GM21515 (cell line): ENCODE data around the gene TGFB1.
A peak's percentile ranks its signal among the peaks of the same experiment; 100 is the strongest.
"Not testable (repeated sequence)": the region's sequence is repeated elsewhere in the genome, so short reads cannot be mapped to it uniquely, and the experiment has no call there.

Experiments
- ATAC-seq: cut with Tn5 transposase; IDR thresholded peaks from one replicate; pipeline ENCODE4 v1.9.1; 2021; ENCODE audit not compliant: unreplicated experiment

The TGFB1 gene

DNA sequence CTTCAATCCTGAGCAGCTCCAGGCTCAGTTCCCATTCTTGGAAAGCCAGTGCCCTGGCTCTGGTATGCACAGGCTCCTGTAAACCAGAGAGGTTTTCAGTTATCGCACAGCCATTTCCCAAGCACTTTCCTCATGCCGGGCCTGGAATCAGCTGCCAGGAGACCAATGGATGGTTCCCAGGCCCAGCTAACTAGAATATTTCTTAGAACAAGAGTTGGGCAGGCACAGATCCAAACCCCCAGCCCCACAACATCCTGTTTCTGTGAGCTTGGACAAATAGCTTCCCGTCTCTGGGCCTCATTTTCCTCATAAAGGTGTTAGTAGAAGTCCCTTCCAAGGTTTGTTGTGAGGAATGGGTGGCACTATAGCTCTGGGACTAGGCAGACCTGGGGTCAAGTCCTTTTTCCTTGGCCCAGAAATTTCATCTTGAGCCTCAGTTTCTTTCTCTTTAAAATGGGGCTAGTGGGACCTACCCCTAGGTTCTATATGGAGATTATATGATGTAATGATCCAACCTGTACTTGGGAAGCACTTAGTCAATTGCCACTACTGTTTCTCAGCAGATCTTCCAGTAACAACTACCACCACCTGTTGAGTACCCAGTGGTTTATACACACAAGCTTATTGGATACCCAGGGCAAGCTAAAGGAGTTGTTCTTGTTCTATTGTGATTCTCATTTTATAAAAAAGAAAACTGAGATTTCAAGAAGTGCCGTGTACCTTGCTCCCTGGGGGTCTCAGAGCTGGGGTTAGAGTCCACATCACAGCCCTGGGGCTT lies 48.8 kb downstream of the TGFB1 start:
- ATAC-seq, result no peak

DNA sequence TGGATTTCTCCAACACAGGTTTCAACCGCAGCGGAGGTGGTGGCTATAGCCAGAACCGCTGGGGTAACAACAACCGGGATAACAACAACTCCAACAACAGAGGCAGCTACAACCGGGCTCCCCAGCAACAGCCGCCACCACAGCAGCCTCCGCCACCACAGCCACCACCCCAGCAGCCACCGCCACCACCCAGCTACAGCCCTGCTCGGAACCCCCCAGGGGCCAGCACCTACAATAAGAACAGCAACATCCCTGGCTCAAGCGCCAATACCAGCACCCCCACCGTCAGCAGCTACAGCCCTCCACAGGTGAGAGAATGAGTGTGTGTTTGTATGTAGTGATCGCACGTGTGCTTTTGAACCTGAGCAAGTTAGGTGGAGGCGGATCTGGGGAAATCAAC lies 49.8 kb downstream of the TGFB1 start:
- ATAC-seq, result no peak

DNA sequence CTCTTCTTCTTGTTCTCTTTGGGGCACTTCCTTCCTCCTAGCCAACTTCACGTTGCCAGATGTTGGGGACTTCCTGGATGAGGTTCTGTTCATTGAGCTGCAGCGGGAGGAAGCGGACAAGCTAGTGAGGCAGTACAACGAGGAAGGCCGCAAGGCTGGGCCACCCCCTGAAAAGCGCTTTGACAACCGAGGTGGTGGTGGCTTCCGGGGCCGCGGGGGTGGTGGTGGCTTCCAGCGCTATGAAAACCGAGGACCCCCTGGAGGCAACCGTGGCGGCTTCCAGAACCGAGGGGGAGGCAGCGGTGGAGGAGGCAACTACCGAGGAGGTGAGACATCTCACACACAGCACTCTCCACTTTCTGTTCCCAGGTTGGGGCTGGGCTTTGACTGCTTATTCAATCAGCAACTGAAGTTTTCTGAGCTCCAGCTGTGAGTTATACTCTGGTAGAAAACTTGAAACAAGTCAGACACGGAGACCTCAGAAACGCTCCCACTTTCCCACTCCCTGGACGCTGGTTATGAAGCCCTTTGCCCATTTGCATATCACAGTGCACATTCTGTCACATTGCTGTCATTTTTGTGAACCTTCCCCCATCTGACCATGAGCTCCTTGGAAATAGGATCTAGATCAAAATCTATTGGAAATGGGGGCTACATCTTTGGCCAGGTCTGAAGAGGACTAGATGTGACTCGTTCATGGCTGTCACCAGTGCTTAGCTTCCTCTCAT lies 50.9 kb downstream of the TGFB1 start:
- no peak for ATAC-seq

DNA sequence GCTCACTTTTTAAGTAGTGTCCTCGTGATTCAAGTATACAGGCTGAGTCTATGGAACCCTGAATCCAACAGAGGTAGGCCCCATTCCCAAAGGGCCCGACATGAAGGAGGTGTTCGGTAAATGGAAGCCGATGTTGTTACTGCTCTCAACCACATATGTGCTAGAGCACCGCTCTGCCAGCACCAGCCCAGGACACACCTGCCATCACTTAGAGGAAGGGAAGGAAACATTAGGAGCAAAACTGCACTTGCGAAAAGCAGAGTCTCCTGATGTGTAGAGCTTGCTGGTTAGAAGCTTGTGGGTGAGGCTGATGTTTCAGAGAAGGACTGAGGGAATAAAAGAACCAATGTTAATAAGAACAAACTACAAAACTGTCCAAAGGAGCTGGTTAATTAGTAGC lies 53.2 kb downstream of the TGFB1 start:
- ATAC-seq, result no peak

DNA sequence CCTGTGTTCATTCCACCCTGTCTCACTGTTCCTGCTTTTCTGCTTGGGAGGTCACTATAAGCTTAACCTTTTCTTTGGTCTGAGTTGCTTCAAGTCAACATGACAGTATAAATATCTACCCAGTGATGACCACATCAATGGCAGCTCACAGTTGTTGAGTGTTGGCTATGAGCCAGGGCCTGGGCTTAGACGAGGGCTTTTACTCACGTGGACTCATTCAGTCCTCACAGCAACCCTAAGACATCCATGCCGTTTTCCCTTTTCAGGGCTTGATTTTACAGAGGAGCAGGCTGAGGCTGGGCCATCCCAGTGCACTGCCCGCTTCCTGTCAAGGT lies 54.0 kb downstream of the TGFB1 start:
- no peak for ATAC-seq

DNA sequence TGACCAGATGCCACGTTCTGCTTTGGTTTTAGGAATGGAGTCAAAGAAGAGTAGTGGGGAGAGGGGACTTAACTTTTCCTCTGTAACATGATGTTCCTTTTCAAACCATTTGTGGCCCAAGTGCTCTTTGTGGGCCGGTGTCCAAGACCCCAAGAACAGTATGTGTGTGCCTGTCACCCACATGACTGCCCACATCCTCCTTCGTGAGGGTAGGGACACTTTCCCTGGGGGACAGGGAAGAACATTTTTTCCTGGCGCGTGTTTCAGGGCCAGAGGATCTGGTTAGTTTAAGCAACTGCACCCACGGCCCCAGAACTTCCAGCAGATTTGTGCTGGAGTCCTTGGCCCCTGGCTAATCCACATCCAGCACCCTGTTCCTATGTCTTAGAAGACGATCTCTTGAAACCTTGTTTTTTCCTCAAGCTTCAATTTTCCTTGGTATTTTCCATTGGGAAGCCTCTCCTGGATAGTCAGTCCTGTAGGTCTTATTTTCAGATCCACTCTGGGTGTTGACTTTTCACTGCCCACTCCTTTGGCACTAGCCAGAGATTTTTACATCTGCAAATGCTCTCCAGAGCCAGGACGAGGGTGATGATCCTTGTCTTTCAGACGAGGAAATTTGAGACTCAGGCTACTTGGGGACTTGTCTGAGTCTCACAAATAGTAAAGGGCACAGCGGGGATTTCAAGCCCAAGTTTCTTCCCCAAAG lies 54.5 kb downstream of the TGFB1 start:
- ATAC-seq, result no peak

DNA sequence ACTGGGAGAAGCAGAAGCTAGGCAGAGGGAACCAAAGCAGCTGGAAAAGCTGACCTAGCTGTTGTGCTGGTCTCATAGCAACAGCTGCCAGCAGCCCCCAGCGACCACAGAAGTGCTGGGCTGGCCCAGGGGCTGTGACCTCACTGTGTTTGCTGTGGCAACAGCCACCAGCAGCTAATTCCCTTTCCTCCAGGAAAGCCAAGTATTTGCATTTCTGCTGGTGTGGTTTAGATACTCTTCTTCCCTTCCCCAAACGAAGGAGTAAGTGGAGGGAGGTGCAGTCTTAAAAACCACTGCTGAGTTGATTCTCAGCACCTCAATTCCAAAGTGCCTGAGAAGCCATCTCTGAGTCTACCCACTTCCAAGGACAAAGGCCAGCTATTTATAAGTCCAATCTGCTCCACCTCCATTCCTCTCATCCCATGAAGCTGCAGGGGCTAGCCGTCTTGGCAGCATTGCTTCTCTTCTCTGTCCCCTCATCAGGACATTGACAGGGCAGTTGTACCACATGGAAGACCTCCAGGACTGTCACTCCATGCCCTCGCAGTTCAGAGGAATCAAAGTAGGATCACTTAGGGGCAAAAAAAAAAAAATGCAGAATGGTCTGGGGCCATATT lies 55.3 kb downstream of the TGFB1 start:
- ATAC-seq, result no peak

DNA sequence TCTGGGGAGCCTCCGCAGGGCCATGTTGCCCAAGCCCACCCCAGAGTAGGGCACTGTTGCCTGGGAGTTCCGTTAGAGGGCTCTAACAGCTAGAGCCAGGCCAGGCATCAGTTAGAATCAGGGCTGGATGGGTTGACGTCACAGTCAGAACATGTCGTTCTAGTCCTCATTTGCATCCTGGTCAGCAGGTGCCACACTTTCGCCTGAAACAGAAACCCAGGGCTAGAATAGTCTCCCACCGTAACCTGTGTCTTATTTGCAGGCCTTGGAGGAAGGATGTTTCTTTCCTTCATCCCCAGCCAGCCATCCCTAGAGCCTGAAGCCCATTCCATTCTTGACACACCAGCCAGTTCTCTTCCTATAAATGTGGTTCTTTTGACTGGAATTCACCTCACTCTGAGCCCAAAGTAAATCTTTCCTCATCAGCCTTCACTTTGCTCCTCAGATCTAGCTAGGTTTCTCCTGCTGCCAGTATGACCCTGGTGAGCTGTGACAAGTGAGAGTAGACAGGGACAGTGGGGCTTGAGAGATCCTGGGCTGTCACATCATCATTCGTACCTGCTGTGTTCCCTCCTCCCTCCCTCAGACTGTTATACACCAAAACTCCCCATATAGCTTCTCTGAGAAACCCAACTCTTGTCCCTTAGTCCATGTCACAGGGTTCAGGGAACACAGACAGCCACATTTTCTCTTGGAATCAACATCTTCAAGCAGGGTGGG lies 55.9 kb downstream of the TGFB1 start:
- ATAC-seq, result peak; percentile 58

DNA sequence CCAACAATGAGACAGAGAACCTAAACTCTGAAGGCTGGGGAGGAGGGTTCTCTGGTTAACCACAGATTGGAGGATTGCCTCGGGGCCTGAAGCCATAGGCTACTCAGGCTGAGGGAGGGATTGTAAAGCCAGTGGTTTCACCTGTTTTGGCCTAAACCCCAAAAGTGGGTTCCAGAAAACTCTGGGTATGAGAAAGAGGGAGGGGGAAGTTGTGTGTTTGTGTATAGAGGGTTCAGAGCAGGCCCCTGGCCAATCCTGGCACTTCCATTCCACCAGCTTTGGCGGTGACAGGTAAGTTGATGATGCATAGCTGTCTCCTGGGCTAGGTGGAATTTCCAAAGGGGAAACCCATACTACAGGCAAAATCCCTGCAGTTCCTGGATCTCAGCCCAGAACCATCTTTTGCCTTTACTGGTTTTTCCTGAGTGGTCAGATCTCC lies 57.3 kb downstream of the TGFB1 start:
- no peak for ATAC-seq

DNA sequence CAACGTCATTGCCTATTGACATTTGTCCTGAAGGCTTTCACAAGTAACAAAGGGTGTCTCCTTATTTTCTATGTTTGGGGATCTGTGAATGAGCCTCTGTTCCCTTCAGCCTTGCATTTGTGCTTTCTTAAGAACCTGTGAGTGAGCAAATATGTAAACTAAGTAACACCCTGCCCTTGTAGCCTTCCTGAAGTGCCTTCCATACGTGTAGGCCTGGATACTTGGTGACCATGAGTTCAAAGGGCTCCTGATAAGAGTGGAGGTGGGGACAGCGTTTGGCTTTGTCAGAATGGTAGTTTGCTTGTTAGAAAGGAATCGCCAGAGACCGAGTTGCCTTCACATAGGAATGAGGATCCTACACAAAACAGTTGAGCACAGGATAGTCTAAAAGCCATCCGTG lies 58.2 kb downstream of the TGFB1 start:
- no peak for ATAC-seq

DNA sequence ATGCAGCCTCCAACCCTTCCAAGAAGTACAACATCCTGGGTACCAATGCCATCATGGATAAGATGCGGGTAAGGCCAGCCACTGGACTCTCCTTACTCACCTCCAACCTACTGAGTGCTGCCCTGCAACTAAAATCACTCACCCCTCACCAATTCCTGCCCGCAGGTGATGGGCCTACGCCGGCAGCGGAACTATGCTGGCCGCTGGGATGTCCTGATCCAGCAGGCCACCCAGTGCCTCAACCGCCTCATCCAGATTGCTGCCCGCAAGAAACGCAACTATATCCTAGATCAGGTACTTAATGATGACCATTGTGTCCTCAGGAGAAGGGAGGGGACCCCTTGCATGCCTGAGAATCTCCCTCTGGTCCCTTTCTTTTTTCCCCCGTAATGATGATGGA lies 59.3 kb downstream of the TGFB1 start:
- no peak for ATAC-seq

DNA sequence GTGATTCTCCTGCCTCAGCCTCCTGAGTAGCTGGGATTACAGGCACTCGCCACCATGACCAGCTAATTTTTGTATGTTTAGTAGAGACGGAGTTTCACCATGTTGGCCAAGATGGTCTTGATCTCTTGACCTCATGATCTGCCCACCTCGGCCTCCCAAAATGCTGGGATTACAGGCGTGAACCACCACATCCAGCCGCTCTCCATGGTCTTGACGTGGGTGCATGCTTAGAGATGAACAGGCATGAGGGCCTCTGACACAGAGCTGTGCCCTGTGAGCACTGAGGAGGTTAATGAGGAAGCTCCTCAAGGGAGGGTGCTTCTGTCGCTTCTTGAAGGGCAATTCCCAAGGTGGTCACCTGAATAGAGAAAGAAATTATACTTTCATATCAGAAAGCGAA lies 63.9 kb downstream of the TGFB1 start:
- ATAC-seq, result not testable (repeated sequence)

DNA sequence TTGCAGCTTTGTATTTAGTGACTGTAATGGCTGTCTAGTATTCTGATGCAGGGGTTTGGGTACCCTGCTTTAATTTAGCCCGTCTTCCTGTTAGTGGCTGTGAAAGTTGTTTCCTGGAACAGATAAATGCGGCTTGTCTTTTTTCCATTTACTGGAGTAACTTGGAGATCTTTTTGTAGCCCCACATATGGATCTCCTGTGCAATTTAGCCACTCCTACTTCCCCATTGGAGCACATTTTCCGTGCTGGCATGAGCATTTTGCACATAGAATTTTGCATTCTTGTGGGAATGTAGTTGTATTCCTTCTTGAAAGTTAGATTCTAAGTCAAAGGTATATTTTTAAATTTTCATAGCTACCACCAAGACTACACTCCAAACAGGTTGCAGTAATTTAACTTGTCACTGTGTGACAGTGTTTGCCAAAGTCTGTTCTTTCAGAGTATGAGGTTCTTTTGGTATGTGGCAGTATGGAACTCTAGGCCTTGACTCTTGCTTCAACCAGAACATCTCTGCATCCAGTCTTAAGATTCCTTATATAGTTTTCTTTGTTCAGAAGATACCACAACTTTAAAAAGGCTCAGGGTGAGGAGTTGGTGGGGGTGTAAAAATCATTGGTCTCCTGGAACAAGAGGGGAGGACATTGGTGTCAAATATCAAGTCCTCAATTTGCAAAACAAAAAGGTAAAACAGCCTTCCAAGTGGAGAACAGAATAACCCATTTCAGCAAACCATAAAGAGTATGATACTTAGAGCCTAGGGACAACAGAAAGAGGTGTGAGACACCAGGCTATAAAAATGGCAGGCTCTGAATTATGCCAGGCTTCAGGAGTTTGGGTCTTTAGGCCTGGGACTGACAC lies 64.8 kb downstream of the TGFB1 start:
- no peak for ATAC-seq
